ENCODE measurements around the gene UBE2H.
A peak's percentile ranks its signal among the peaks of the same experiment; 100 is the strongest.

Gene UBE2H

GRCh38 chr7:129855234-129855673 is 97.5 kb downstream of the UBE2H start:
- no peak for TF ChIP-seq CTCF (conservative IDR thresholded peaks at IDR 0.05; ENCODE audit: low read length)
- no peak overlapping the region for H3K4me3 ChIP-seq (ENCODE audit: low read length)
- DNase-seq (ENCODE audit: low read depth), result peak; percentile 98

GRCh38 chr7:129854401-129854800 is 98.4 kb downstream of the UBE2H start:
- no peak for DNase-seq (ENCODE audit: low read depth)
- no peak for TF ChIP-seq CTCF (conservative IDR thresholded peaks at IDR 0.05; ENCODE audit: low read length)
- H3K4me3 ChIP-seq (ENCODE audit: low read length), result no peak overlapping the region

- DNase-seq (ENCODE audit: low read depth), result no peak
- TF ChIP-seq CTCF (conservative IDR thresholded peaks at IDR 0.05; ENCODE audit: low read length), result no peak
- H3K4me3 ChIP-seq (ENCODE audit: low read length), result no peak overlapping the region
Measured at GRCh38 chr7:129853661-129854268, 99.0 kb downstream of the UBE2H start.

GRCh38 chr7:129851809-129852208 is 101.0 kb downstream of the UBE2H start:
- H3K4me3 ChIP-seq (ENCODE audit: low read length), result no peak overlapping the region
- no peak for DNase-seq (ENCODE audit: low read depth)
- TF ChIP-seq CTCF (conservative IDR thresholded peaks at IDR 0.05; ENCODE audit: low read length), result no peak

- DNase-seq (ENCODE audit: low read depth), result no peak
- H3K4me3 ChIP-seq (ENCODE audit: low read length), result no peak overlapping the region
- no peak for TF ChIP-seq CTCF (conservative IDR thresholded peaks at IDR 0.05; ENCODE audit: low read length)
Measured at GRCh38 chr7:129851174-129851573, 101.6 kb downstream of the UBE2H start.

GRCh38 chr7:129848436-129848835 is 104.3 kb downstream of the UBE2H start:
- H3K4me3 ChIP-seq (ENCODE audit: low read length), result no peak overlapping the region
- DNase-seq (ENCODE audit: low read depth), result no peak
- TF ChIP-seq CTCF (conservative IDR thresholded peaks at IDR 0.05; ENCODE audit: low read length), result no peak

GRCh38 chr7:129845972-129846327 is 106.8 kb downstream of the UBE2H start:
- no peak overlapping the region for H3K4me3 ChIP-seq (ENCODE audit: low read length)
- no peak for TF ChIP-seq CTCF (conservative IDR thresholded peaks at IDR 0.05; ENCODE audit: low read length)
- peak; percentile 78 for DNase-seq (ENCODE audit: low read depth)

Measured in AG10803 (cell line).